RWPE2 (cell line): ENCODE results near the gene DNAJC18.

Source experiments
- ATAC-seq: fragments of 200-7000 bp; cut with Tn5 transposase; 3 replicates; pipeline ENCODE4 v1.9.1; 2021; ENCODE audit warnings: low read depth
- DNase-seq: peaks from one replicate; pipeline ENCODE4 v3.0.0-alpha.2; 2020; ENCODE audit warnings: low spot score
- H3K27ac ChIP-seq: fragments of 450-650 bp; 2 replicates; pipeline ENCODE4 v1.5.1; 2017; ENCODE audit warnings: mild to moderate bottlenecking; ENCODE audit not compliant: poor library complexity, severe bottlenecking
- H3K27me3 ChIP-seq: fragments of 250-450 bp; sonication (Bioruptor Pico); 2 replicates; pipeline ENCODE4 v1.5.1; 2021; ENCODE audit warnings: mild to moderate bottlenecking, moderate library complexity; ENCODE audit not compliant: insufficient read depth, poor library complexity, severe bottlenecking
- H3K36me3 ChIP-seq: fragments of 250-450 bp; sonication (Bioruptor Pico); 2 replicates; pipeline ENCODE4 v1.5.1; 2020; ENCODE audit warnings: low read depth, mild to moderate bottlenecking, moderate library complexity
- H3K4me1 ChIP-seq: fragments of 250-450 bp; sonication (Bioruptor Pico); 2 replicates; pipeline ENCODE4 v1.5.1; 2021; ENCODE audit warnings: mild to moderate bottlenecking, moderate library complexity; ENCODE audit not compliant: insufficient read depth, poor library complexity, severe bottlenecking
- H3K4me3 ChIP-seq: fragments of 250-450 bp; sonication (Bioruptor Pico); 2 replicates; pipeline ENCODE4 v1.5.1; 2021; ENCODE audit warnings: mild to moderate bottlenecking, moderate library complexity; ENCODE audit not compliant: severe bottlenecking
- H3K9me3 ChIP-seq: fragments of 250-450 bp; sonication (Bioruptor Pico); 2 replicates; pipeline ENCODE4 v1.5.1; 2021; ENCODE audit warnings: mild to moderate bottlenecking, moderate library complexity; ENCODE audit not compliant: severe bottlenecking
- CTCF ChIP-seq: fragments of 450-650 bp; IDR thresholded peaks from one replicate; pipeline ENCODE4 v1.5.1; 2017; ENCODE audit warnings: mild to moderate bottlenecking, moderate library complexity; ENCODE audit not compliant: poor library complexity, severe bottlenecking

The DNAJC18 gene

GRCh38 chr5:139377226-139377625 lies 62.1 kb downstream of the DNAJC18 start:
- TF ChIP-seq CTCF: no peak
- ATAC-seq (no peak), DNase-seq (peak; percentile 28)

GRCh38 chr5:139376364-139376763 lies 63.0 kb downstream of the DNAJC18 start:
- no peaks in the 10 kb centered on the region for H3K27me3 ChIP-seq
- TF ChIP-seq CTCF: no peak
- DNase-seq (no peak), ATAC-seq (no peak)
- H3K4me1 ChIP-seq: peaks cover 10% of the 10 kb centered on the region
- no peak overlapping the region for H3K27ac ChIP-seq
- no peak overlapping the region for H3K4me3 ChIP-seq
- peaks cover 12% of the 10 kb centered on the region for H3K36me3 ChIP-seq
- no peaks in the 10 kb centered on the region for H3K9me3 ChIP-seq

More at GRCh38 chr5:139377226-139377625, 62.1 kb downstream of the DNAJC18 start:
- no peaks in the 10 kb centered on the region for H3K27me3 ChIP-seq
- H3K9me3 ChIP-seq: no peaks in the 10 kb centered on the region
- H3K27ac ChIP-seq: no peak overlapping the region
- peaks cover 10% of the 10 kb centered on the region for H3K4me1 ChIP-seq
- no peak overlapping the region for H3K4me3 ChIP-seq
- peaks cover 7% of the 10 kb centered on the region for H3K36me3 ChIP-seq

- TF ChIP-seq CTCF: no peak
- Histone ChIP-seq H3K4me3 (no peak overlapping the region), H3K4me1 (peaks cover 10% of the 10 kb centered on the region), H3K9me3 (no peaks in the 10 kb centered on the region), H3K27ac (no peak overlapping the region), H3K36me3 (peaks cover 25% of the 10 kb centered on the region), H3K27me3 (no peaks in the 10 kb centered on the region)
- ATAC-seq (no peak), DNase-seq (no peak)
These were observed 64.4 kb downstream of the DNAJC18 start for GRCh38 chr5:139374909-139375308.

DNA sequence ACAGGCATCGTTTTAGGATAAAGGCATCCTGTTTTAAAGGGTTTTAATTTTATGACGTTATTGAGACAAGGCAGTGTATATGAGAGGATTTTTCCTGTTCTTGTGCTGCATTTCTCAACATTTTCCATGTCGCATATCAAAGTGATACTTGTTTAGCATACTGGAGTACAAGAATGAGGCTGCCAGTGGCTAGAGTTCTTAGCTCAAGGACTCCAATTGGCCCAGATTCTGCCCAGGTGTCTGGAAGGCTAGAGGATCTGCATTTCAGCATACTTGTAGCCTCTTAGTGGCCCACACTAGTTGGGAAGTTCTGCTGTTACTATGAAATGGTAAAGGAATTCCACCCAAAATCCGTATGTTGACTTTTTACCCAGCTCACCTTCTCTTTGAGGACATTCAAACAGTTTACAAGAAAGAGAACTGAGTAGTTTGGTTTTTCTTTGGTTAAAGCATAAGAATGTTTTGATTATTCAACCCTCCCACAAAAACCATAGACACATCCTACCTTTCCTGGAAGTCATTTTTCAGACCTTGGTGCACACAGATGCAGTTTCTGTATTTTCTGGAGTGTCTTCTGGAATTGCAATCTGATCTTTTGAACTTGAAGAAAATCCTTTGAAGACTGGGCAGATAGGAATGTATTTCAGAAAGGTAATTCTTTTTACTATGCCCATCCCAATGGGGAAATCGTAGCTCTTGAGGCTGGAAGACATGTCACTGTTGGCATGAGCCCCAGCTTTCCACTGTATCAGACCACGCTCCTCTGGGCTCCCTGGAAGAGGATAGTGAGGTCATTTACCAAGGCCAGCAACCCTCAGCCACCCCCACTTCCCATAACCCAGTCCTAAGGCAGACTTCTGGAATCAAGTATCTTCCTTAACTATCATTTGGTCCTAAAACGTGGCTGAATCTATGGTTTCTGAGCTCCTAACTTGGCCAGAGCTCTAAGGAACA lies 67.6 kb downstream of the DNAJC18 start:
- Histone ChIP-seq H3K36me3 (peaks cover 55% of the 10 kb centered on the region), H3K27ac (peak overlapping the region; percentile 2), H3K9me3 (no peaks in the 10 kb centered on the region), H3K4me3 (no peak overlapping the region), H3K27me3 (no peaks in the 10 kb centered on the region), H3K4me1 (peaks cover 10% of the 10 kb centered on the region)
- DNase-seq: no peak
- no peak for ATAC-seq
- no peak for TF ChIP-seq CTCF

DNA sequence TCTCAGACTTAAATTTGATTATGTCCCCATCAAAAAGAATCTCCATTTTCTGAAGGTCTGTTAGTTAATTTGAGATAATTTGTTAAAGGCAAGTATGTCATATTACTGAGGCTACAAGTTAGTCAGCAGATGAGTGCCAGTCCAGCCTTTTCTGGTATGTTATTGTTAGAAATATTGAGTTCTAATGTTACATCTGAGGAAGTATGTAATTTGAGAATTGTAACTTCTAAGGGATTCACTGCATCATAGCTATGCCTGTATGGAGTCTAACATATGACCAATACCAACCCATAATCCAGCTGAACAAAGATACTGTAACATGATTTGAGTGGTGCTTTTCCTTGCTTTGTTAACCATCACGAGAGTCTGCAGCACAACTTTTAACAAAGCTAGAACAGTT lies 70.1 kb downstream of the DNAJC18 start:
- no peaks in the 10 kb centered on the region for H3K27me3 ChIP-seq
- no peak overlapping the region for H3K4me3 ChIP-seq
- H3K36me3 ChIP-seq: peaks cover 81% of the 10 kb centered on the region
- ATAC-seq (no peak), DNase-seq (no peak)
- no peaks in the 10 kb centered on the region for H3K9me3 ChIP-seq
- no peak for TF ChIP-seq CTCF
- peaks cover 10% of the 10 kb centered on the region for H3K4me1 ChIP-seq
- no peak overlapping the region for H3K27ac ChIP-seq
